ENCODE data around the gene PMM2.

- TF ChIP-seq CTCF (conservative IDR thresholded peaks at IDR 0.05; ENCODE audit: low read depth in 2 of 2), result no peak
- TF ChIP-seq EZH2 (IDR thresholded peaks at IDR 0.05; ENCODE audit: low read depth, unreplicated experiment), result no peak
- no peak for TF ChIP-seq CREB1 (CRISPR knock-in tag; IDR thresholded peaks at IDR 0.05; ENCODE audit: low read depth)
These were observed 69.7 kb downstream of the PMM2 start for GRCh38 chr16:8867216-8867931.
